GM10248 (cell line): Measurements from ENCODE around the gene VCP.

Experiments
- CTCF ChIA-PET: fragments of 300-600 bp; sonication (Branson Sonifier 250); formaldehyde crosslinking; extraction: SDS; loops from one replicate; lab custom pipeline; 2021; ENCODE audit warnings: antibody characterized with exemption; lab: Yijun Ruan, JAX
- POLR2A ChIA-PET: fragments of 350-650 bp; sonication (Branson Sonifier 250); formaldehyde crosslinking; extraction: SDS; loops from one replicate; lab custom pipeline; 2020; ENCODE audit warnings: antibody characterized with exemption; lab: Yijun Ruan, JAX
- DNase-seq: peaks from one replicate; pipeline ENCODE4 v3.0.0; 2012; ENCODE audit errors: extremely low spot score
- CTCF ChIP-seq: IDR thresholded peaks from 2 replicates; pipeline ENCODE4 v1.5.1; 2012; ENCODE audit warnings: mild to moderate bottlenecking, low read depth; ENCODE audit errors: extremely low read depth, missing control alignments, control extremely low read depth

Gene VCP

DNA sequence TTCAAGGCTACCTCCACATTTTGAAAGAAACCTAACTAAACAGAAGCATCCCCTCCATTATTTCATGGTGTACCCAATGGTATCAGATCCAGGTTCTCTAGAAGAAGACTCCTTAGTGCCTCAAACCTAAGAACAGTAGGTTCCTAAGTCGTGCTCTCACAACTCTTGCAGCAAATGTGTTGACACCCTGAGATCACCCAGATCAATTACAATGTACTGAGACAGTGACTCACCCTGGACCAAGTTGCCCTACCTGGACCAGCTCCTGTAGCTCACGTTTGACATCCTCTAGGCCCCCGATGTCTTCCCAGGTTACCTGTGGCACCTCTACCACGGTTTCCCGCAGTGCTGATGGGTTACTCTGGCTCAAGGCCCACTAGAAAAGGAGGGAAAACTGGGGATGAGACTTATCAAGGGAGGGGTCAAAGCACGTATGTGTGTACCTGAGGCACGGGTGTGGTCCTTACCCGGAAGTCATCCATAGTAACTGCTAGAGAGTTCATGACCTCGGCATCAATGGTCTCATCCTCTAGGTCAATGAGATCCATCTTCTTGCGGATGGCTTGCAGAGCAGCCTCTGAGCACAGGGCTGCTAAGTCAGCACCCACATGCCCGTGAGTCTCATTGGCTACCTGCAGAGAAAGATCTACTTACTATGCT lies 11.7 kb downstream of the VCP start:
- no peak for TF ChIP-seq CTCF
- no peak for DNase-seq
- POLR2A ChIA-PET: no interaction called here
- CTCF ChIA-PET: interaction anchor here (1.5 to 9.8 kb wide), 2 partner anchors 9 to 36 kb away, joined by 3 to 72 read pairs; partner anchors contain the start of gene PIGO

DNA sequence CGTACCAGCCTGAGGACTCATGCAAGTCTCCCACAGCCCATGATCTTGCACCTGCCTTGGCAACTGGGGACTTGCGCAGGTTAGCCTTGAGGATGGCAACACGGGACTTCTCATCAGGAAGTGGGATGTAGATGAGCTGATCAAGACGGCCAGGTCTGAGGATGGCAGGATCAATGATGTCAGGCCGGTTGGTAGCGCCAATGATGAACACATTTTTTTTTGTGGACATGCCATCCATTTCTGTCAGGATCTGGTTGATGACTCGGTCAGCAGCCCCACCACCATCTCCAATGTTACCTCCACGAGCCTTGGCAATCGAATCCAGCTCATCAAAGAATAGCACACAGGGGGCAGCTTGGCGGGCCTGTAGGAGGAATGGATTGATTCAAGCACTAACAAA lies 13.0 kb downstream of the VCP start:
- no peak for DNase-seq
- CTCF ChIA-PET: interaction anchor here (2.2 to 9.8 kb wide), 2 partner anchors 8 to 160 kb away, joined by 6 to 72 read pairs; no protein-coding TSS in a partner anchor
- no peak for TF ChIP-seq CTCF
- POLR2A ChIA-PET: interaction anchor here (0.9 kb wide), 2 partner anchors 8 to 66 kb away, joined by 3 to 4 read pairs; no protein-coding TSS in a partner anchor

DNA sequence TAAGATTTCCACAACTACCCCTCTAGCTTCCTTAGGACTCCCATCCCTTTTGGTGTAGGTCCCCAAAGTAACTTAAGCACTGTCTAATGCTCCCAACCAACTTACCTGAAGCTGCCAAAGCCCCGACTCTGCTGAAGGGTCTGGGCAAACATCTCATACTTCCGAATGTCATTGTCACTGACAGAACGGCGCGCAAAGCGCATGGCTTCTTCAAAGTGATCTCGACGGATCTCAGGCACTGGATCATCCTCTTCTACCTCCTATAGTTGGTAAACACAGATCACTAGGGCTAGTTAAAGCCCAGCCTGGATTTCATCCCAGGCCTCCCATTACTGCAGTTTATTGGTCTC lies 15.2 kb downstream of the VCP start:
- CTCF ChIA-PET: no interaction called here
- POLR2A ChIA-PET: interaction anchor here (0.5 kb wide), 1 partner anchor 10 kb away, joined by 8 read pairs; no protein-coding TSS in a partner anchor
- TF ChIP-seq CTCF: no peak
- no peak for DNase-seq

- no peak for DNase-seq
- TF ChIP-seq CTCF: no peak
- POLR2A ChIA-PET: no interaction called here
- CTCF ChIA-PET: no interaction called here
Measured at GRCh38 chr9:35056571-35057270, 15.7 kb downstream of the VCP start.

DNA sequence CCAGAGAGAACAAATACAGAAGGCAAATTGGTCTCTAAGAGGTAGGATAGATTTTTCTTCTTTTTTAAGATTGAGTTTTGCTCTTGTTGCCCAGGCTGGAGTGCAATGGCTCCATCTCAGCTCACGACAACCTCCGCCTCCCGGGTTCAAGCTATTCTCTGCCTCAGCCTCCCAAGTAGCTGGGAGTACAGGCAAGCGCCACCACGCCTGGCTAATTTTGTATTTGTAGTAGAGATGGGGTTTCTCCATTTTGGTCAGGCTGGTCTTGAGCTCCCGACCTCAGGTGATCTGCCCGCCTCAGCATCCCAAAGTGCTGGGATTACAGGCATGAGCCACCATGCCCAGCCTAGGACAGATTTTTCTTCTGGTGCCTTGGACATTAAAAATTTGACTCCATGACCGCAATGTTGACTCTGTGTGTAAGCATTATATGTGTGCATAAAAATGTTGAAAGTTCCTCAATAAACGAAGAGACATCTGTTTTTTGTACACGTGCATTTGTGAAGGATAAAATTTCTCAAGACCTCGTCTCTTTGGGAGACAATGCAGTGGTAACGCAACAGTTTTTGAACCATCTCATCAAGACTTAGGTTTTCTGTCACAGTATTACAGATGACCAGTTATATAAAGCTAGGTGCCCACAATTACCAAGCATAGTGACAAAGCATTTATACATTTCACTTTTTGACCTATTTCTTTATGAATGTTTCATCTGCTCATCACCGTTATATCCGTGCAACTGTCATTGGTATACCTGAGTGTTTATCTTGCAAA lies 17.4 kb downstream of the VCP start:
- ChIA-PET POLR2A (no interaction called here), CTCF (interaction anchor here (1.4 to 1.5 kb wide), 2 partner anchors 12 to 155 kb away, joined by 3 read pairs; no protein-coding TSS in a partner anchor)
- no peak for DNase-seq
- TF ChIP-seq CTCF: no peak

DNA sequence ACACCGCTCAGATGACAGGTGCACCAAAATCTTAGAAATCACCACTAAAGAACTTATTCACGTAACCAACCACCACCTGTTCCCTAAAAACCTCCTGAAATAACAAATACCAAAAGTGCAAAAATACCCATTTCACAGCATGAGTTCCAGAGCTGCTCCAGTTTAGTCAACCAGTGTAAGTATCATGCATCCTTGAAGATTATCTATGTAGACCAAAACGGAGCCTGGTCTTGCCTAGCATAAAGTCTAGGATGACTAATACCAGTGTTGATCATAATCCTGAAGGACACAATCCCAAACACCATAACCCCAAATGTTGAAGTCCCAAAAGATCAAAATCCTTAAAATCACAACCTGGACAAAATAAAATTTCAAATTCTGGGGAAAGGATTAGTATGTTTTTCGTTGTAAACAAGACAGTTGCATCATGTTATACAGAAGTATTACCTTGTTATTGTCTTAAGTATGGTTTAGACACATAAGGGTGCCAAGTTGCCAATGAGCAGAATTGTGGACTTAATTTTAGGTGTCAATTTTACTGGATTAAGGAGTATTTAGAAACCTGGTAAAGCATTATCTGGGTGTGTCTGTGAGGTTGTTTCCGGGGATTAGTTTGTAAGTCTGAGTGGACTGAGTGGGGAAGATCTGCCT lies 18.1 kb downstream of the VCP start:
- no peak for TF ChIP-seq CTCF
- ChIA-PET CTCF (interaction anchor here (1.1 to 1.5 kb wide), 3 partner anchors 10 to 155 kb away, joined by 3 read pairs; no protein-coding TSS in a partner anchor), POLR2A (no interaction called here)
- DNase-seq: no peak
